ENCODE results near the gene ZBTB24. TPM values are rescaled to one million over a fixed set of nuclear protein-coding genes. Genes with fewer than 3 reads are reported as not detected.

The ZBTB24 gene
- total RNA-seq: 4.3 and 5.3 TPM in 2 replicates
- polyA plus RNA-seq: 2.6 and 4.0 TPM in 2 replicates

DNA sequence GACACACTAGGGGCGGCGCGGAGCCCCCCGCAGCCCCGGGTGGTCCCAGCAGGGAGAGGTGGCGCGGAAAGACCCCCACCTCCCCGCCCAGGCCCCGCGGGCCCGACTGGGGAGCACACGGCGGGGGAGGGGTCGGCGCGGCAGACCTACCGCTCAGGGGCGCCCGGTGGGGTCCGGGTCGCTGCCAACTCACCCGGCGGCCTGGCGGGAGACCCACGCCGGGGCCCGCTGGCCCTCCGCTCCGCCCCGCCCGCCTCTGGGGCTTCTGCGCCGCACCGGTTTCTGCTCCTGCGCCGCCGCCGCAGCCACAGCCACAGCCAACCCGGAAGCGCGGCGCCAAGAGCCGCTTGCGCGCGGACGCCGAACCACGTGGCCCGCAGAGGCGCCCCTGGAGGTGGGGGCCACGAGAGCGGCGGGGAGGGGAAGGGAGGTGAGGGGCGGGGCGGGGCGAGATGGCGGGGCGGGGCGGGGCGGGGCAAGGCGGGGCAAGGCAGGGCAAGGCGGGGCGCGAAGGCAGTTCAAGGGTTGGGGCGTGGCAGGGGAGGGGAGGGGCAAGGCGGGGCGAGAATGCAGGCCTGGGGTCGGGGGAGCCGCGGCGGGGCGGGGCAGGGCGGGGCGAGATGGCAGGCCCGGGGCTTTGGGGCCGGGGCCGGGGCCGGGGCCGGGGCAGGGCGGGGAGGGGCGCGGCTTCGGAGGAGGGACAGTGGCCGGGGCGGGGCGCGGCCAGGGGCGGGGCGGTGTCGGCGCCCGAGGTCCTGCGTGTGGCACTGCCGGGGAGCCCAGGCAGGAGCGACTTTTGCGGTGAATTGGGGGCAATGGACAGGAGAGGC, at the start of gene ZBTB24:
ZBTB24 (minus strand) TSS at position 315 of the 830 bp plus-strand sequence. CDS start 1,193 bp downstream, outside the sequence.
- H3K27me3 ChIP-seq: no peaks in the 10 kb centered on the region
- DNase-seq (ENCODE audit: low read depth in 1 of 2, low spot score in 1 of 2): peak; percentile 95 to 97
- H3K27ac ChIP-seq: peak within 1 kb of the TSS; percentile 17
- peaks cover 6% of the 10 kb centered on the region for H3K4me1 ChIP-seq (ENCODE audit: low read depth)
- TF ChIP-seq, protein P1, sequence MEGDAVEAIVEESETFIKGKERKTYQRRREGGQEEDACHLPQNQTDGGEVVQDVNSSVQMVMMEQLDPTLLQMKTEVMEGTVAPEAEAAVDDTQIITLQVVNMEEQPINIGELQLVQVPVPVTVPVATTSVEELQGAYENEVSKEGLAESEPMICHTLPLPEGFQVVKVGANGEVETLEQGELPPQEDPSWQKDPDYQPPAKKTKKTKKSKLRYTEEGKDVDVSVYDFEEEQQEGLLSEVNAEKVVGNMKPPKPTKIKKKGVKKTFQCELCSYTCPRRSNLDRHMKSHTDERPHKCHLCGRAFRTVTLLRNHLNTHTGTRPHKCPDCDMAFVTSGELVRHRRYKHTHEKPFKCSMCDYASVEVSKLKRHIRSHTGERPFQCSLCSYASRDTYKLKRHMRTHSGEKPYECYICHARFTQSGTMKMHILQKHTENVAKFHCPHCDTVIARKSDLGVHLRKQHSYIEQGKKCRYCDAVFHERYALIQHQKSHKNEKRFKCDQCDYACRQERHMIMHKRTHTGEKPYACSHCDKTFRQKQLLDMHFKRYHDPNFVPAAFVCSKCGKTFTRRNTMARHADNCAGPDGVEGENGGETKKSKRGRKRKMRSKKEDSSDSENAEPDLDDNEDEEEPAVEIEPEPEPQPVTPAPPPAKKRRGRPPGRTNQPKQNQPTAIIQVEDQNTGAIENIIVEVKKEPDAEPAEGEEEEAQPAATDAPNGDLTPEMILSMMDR (IDR thresholded peaks at IDR 0.05; ENCODE audit: low read depth, low read length): no peak
- peak within 1 kb of the TSS; percentile 80 for H3K4me3 ChIP-seq
- H3K36me3 ChIP-seq: no peaks in the 10 kb centered on the region
- H3K9me3 ChIP-seq (ENCODE audit: low read depth): no peaks in the 10 kb centered on the region

DNA sequence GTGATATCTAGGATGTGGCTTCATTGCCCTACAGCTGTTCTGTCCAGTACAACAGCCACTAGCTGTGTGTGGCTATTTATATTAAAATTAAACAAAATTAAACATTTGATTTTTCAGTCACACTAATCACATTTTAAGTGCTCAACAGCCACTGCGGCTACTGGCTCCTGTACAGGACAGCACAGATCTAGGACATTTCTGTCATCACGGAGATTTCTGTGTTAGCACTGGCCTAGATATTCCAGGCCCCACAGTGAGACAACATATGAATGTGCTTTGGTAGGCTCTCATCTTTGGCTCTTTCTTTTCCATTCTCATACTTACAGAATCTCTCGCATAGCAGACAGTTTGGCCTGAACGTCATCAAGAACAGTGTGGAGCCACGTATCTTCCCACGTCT, 48.4 kb upstream of the ZBTB24 start:
- no peak overlapping the region for H3K27ac ChIP-seq
- no peaks in the 10 kb centered on the region for H3K27me3 ChIP-seq
- H3K4me3 ChIP-seq: no peak overlapping the region
- no peaks in the 10 kb centered on the region for H3K9me3 ChIP-seq (ENCODE audit: low read depth)
- TF ChIP-seq, protein P1 (IDR thresholded peaks at IDR 0.05; ENCODE audit: low read depth, low read length): no peak
- H3K36me3 ChIP-seq: no peaks in the 10 kb centered on the region
- H3K4me1 ChIP-seq (ENCODE audit: low read depth): no peaks in the 10 kb centered on the region
- no peak for DNase-seq (ENCODE audit: low read depth in 1 of 2, low spot score in 1 of 2)

DNA sequence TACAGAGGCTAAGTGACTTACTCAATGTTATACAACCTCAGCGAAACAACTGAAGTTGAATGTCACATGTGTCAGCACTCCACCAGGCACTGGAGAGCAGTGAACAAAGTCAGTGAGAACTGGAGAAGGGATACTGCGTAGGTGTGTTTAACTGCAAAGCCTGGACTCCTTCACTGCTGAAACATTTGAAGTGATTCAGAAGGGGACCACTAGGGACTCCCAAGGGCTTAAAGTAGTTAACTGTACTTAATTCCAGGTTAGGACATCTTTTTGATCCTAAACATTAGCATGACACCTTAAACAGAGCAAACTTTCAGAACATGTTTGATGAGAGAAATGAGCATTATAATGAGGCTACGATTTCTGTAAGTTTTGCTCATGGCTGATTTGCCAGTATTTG, 45.0 kb upstream of the ZBTB24 start:
- TF ChIP-seq, protein P1 (IDR thresholded peaks at IDR 0.05; ENCODE audit: low read depth, low read length): peak; percentile 33
- no peaks in the 10 kb centered on the region for H3K9me3 ChIP-seq (ENCODE audit: low read depth)
- no peaks in the 10 kb centered on the region for H3K36me3 ChIP-seq
- no peak overlapping the region for H3K4me3 ChIP-seq
- peak; percentile 15 to 35 for DNase-seq (ENCODE audit: low read depth in 1 of 2, low spot score in 1 of 2)
- no peaks in the 10 kb centered on the region for H3K4me1 ChIP-seq (ENCODE audit: low read depth)
- H3K27ac ChIP-seq: no peak overlapping the region
- no peaks in the 10 kb centered on the region for H3K27me3 ChIP-seq

DNA sequence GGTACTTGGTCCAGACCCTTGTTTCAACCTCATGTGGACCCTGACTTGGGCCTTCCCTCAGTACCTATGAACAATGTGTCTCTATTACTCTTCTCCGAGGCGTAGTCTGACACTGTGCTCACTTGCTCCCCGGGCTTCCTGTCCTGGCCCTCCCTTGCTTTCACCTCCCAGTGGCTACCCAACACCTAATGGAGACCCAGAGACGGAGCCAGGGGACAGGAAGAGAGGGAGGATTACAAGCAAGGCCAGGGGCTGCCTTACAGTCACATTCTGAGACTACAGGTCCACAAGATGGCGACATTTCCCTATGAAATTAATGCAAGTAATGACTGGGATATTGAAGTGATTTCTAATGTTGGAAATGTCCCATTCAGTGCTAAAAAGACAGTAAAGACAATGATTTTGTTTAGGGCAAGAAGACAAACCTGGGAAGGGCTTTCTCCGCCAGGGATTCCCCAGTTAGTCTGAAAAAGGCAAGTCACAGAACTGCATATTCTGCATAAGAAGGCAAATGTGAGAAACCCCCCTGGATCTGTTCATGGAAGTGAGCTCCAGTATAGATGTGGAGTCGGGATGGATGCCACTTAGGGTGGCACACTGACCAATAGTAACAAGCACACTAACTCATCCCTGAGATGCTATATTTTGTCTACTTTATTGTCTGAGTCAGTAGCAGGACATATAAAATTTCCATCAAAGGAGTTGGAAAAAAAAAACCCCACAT, 44.0 kb upstream of the ZBTB24 start:
- no peaks in the 10 kb centered on the region for H3K9me3 ChIP-seq (ENCODE audit: low read depth)
- no peaks in the 10 kb centered on the region for H3K27me3 ChIP-seq
- H3K36me3 ChIP-seq: no peaks in the 10 kb centered on the region
- DNase-seq (ENCODE audit: low read depth in 1 of 2, low spot score in 1 of 2): peak; percentile 81 to 85
- no peak overlapping the region for H3K4me3 ChIP-seq
- H3K27ac ChIP-seq: no peak overlapping the region
- TF ChIP-seq, protein P1 (IDR thresholded peaks at IDR 0.05; ENCODE audit: low read depth, low read length): peak; percentile 63
- H3K4me1 ChIP-seq (ENCODE audit: low read depth): no peaks in the 10 kb centered on the region

DNA sequence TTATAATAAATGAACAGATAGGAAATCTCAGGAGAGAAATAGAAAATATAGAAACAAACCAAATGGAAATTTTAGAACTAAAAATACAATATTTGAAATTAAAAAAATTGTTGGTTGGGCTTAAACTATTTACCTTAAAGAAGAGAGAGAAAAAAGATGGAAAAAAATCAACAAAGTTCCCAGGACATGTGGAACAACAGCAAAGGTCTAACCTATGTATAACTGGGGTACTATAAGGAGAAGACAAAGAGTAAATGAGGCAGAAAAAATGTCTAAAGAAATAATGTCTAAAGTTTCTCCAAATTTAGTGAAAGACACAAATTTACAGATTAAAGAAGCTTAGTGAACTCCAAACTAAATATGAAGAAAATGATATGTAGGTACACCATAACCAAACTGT, 41.1 kb upstream of the ZBTB24 start:
- no peak overlapping the region for H3K4me3 ChIP-seq
- no peaks in the 10 kb centered on the region for H3K36me3 ChIP-seq
- no peaks in the 10 kb centered on the region for H3K27me3 ChIP-seq
- no peaks in the 10 kb centered on the region for H3K9me3 ChIP-seq (ENCODE audit: low read depth)
- no peak overlapping the region for H3K27ac ChIP-seq
- no peaks in the 10 kb centered on the region for H3K4me1 ChIP-seq (ENCODE audit: low read depth)
- DNase-seq (ENCODE audit: low read depth in 1 of 2, low spot score in 1 of 2): no peak
- TF ChIP-seq, protein P1 (IDR thresholded peaks at IDR 0.05; ENCODE audit: low read depth, low read length): no peak

All from cardiac muscle cell (in vitro differentiated cells and primary cell).